ENCODE results near the gene CAMSAP3. TPM values are rescaled to one million over a fixed set of nuclear protein-coding genes. Genes with fewer than 3 reads are reported as not detected.
A peak's percentile ranks its signal among the peaks of the same experiment; 100 is the strongest.

Gene CAMSAP3
- total RNA-seq, 1 donor from 2014 or later: 12.8 TPM

DNA sequence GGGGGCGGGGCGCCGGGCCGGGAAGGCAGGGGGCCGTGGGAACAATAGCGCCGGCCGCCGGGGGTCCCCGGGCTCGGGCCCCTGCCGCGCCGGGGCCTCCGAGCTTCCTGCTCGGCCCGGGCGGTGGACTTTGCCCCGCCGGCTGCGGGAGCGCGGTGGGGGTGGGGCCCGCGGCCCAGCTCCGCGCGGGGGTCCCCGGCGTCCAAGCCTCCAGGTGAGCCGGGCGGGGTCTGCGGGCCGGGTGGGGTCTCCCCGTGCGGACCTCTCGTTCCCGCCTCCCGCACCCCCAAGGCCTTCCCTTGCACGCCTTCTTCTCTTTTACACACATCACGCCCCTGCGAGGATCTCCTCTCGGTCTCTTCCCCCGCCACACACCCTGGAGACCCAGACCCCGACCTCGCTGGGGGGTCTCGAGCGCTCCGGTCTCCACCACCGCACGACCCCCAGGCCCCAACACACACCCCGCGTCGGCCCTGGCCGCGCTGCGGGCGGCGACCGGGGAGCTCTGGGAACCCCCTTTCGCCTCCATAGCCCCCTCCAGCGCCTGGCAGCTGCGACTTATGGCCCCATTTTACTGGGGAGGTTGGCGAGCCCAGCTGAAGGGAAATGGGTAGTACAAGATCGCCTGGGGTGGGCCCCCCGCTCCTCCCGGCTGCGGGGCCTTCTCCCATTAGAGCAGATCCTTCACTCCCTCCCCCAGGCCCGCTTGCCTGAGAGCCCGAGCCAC, 711 bp downstream of the CAMSAP3 start:
- H3K36me3 ChIP-seq: no peaks in the 10 kb centered on the region
- intact Hi-C loops (cut with DNase I): no loop called here
- H3K4me1 ChIP-seq: peaks cover 11% of the 10 kb centered on the region
- DNase-seq (ENCODE audit: extremely low spot score in 2 of 2): no peak
- TF ChIP-seq POLR2AphosphoS5 (IDR thresholded peaks at IDR 0.05; ENCODE audit: insufficient read depth in 1 of 2, low read depth in 1 of 2): no peak
- H3K4me3 ChIP-seq: peak overlapping the region; percentile 41 to 44
- H3K9me3 ChIP-seq: no peaks in the 10 kb centered on the region
- H3K27me3 ChIP-seq: no peaks in the 10 kb centered on the region
- H3K27ac ChIP-seq: peak overlapping the region; percentile 4

DNA sequence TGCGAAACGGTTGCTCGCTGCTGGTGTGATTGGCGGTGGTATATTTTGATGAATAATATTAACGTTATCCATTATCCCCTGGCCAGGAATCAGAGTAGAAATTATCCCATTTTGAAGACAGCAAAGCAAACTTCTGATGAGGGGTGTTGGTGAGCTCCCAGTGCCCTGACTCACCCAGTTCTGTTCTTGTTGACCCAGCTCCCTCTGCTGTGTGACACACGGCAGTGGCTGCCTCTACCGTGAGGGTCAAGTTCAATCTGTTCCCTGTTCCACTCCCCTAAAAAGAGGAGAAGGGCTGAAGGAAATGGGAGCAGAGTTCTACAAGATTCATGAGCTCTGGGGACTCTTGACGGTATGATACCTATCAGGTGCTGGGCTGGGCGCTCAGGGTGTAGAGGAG, 2.0 kb downstream of the CAMSAP3 start:
- no peak for DNase-seq (ENCODE audit: extremely low spot score in 2 of 2)
- H3K4me1 ChIP-seq: peaks cover 11% of the 10 kb centered on the region

DNA sequence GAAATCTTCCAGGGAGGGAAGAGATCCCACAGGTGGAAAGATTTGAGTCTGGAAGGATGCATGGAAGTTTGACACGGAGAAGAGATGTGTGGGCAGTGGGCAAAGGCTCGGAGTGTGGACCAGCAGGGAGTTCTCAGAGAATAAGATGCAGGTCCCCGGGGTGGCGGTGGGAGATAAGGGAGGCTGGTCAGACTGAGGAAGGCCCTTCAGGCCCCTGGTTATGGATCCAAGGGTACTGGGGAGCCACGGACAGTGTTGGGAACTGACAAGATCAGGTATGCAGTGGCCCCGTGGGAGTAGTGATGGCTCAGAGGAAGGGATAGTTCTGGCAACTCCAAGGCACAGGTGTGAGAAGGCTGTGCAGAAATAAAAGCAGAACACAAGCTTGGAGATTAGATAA, 2.5 kb downstream of the CAMSAP3 start:
- Histone ChIP-seq H3K4me1 (peaks cover 11% of the 10 kb centered on the region), H3K4me3 (no peak overlapping the region), H3K36me3 (no peaks in the 10 kb centered on the region), H3K27ac (no peak overlapping the region), H3K9me3 (no peaks in the 10 kb centered on the region), H3K27me3 (no peaks in the 10 kb centered on the region)
- DNase-seq (ENCODE audit: extremely low spot score in 2 of 2): no peak
- TF ChIP-seq, protein P1, sequence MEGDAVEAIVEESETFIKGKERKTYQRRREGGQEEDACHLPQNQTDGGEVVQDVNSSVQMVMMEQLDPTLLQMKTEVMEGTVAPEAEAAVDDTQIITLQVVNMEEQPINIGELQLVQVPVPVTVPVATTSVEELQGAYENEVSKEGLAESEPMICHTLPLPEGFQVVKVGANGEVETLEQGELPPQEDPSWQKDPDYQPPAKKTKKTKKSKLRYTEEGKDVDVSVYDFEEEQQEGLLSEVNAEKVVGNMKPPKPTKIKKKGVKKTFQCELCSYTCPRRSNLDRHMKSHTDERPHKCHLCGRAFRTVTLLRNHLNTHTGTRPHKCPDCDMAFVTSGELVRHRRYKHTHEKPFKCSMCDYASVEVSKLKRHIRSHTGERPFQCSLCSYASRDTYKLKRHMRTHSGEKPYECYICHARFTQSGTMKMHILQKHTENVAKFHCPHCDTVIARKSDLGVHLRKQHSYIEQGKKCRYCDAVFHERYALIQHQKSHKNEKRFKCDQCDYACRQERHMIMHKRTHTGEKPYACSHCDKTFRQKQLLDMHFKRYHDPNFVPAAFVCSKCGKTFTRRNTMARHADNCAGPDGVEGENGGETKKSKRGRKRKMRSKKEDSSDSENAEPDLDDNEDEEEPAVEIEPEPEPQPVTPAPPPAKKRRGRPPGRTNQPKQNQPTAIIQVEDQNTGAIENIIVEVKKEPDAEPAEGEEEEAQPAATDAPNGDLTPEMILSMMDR (IDR thresholded peaks at IDR 0.05): no peak
- no peak for TF ChIP-seq POLR2A (IDR thresholded peaks at IDR 0.05)
- TF ChIP-seq POLR2AphosphoS5 (IDR thresholded peaks at IDR 0.05; ENCODE audit: insufficient read depth in 1 of 2, low read depth in 1 of 2): no peak
- intact Hi-C loops (cut with DNase I): no loop called here

More for the DNA sequence above, 2.0 kb downstream of the CAMSAP3 start:
- intact Hi-C loops (cut with DNase I): no loop called here
- H3K9me3 ChIP-seq: no peaks in the 10 kb centered on the region
- peak overlapping the region in 1 of 2 donors; percentile 44 for H3K4me3 ChIP-seq
- no peak for TF ChIP-seq POLR2AphosphoS5 (IDR thresholded peaks at IDR 0.05; ENCODE audit: insufficient read depth in 1 of 2, low read depth in 1 of 2)
- no peak for TF ChIP-seq POLR2A (IDR thresholded peaks at IDR 0.05)
- TF ChIP-seq, protein P1 (IDR thresholded peaks at IDR 0.05): no peak
- no peaks in the 10 kb centered on the region for H3K27me3 ChIP-seq
- H3K27ac ChIP-seq: no peak overlapping the region
- no peaks in the 10 kb centered on the region for H3K36me3 ChIP-seq

DNA sequence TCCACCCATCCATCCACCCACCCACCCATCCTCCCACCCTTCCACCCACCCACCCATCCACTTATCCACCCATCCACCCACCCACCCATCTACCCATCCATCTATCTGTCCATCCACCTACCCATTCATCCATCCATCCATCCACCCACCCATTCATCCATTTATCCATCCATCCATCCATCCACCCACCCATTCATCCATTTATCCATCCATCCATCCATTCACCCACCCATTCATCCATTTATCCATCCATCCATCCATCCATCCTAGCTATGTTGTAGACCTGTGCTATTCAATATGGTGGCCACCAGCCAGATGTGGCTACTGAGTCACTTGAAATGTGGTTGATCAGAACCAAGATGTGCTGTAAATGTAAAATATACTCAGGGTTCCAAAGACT, 5.1 kb downstream of the CAMSAP3 start:
- H3K4me3 ChIP-seq: no peak overlapping the region
- H3K27ac ChIP-seq: no peak overlapping the region
- intact Hi-C loops (cut with DNase I): no loop called here
- H3K4me1 ChIP-seq: peaks cover 8% of the 10 kb centered on the region
- no peak for TF ChIP-seq POLR2A (IDR thresholded peaks at IDR 0.05)
- TF ChIP-seq, protein P1 (IDR thresholded peaks at IDR 0.05): no peak
- no peak for TF ChIP-seq POLR2AphosphoS5 (IDR thresholded peaks at IDR 0.05; ENCODE audit: insufficient read depth in 1 of 2, low read depth in 1 of 2)
- no peaks in the 10 kb centered on the region for H3K36me3 ChIP-seq
- DNase-seq (ENCODE audit: extremely low spot score in 2 of 2): no peak
- H3K27me3 ChIP-seq: no peaks in the 10 kb centered on the region
- no peaks in the 10 kb centered on the region for H3K9me3 ChIP-seq

DNA sequence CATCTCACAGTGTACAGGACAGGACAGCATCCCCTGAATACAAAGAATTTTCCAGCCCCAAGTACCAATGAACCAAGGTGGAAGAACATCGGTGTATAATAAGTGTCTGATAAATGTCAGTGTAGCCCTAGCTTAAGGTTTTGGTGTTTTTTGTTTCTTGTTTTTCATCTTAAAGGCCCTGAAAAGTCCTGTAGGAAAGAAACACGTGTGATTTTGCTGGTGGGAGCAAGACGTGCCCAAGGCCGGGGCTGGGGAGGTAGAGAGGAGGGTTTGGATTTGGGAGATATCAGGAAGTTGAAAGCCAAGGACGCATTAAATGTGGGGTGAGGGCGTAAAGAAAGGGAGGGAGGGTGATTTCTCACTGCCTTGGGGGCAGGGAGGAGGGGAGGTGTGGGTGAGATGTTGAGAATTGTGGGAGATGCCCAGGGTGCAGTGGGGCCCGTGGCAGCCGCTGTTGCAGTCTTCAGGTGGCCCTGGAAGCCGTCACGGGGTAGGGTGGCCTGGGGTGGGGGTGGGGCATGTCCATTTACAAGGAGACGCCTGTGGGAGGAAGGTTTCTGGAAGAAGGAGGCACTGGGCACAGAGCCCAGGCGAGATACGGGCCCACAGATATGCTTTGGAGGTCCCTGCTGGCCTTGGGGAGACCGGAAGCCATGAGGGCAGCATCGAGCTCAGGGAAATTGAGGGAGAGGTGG, 6.7 kb downstream of the CAMSAP3 start:
- H3K4me3 ChIP-seq: no peak overlapping the region
- no peak overlapping the region for H3K27ac ChIP-seq
- no peak for DNase-seq (ENCODE audit: extremely low spot score in 2 of 2)
- H3K36me3 ChIP-seq: no peaks in the 10 kb centered on the region
- no peaks in the 10 kb centered on the region for H3K9me3 ChIP-seq
- H3K27me3 ChIP-seq: no peaks in the 10 kb centered on the region
- intact Hi-C loops (cut with DNase I): no loop called here
- H3K4me1 ChIP-seq: no peaks in the 10 kb centered on the region
- TF ChIP-seq POLR2AphosphoS5 (IDR thresholded peaks at IDR 0.05; ENCODE audit: insufficient read depth in 1 of 2, low read depth in 1 of 2): no peak
- TF ChIP-seq, protein P1 (IDR thresholded peaks at IDR 0.05): no peak
- TF ChIP-seq POLR2A (IDR thresholded peaks at IDR 0.05): no peak
